ENCODE results near the gene ACTR1B. TPM values are rescaled to one million over a fixed set of nuclear protein-coding genes. Genes with fewer than 3 reads are reported as not detected.
A peak's percentile ranks its signal among the peaks of the same experiment; 100 is the strongest.

The ACTR1B gene
- total RNA-seq, 1 donor from 2014 or later: 42.9 TPM

GRCh38 chr2:97699765-97700444, 36.1 kb upstream of the ACTR1B start:
- no peak overlapping the region for H3K9ac ChIP-seq

GRCh38 chr2:97698530-97698929, 34.7 kb upstream of the ACTR1B start:
- Histone ChIP-seq H3K79me2 (ENCODE audit: low read depth) (no peaks in the 10 kb centered on the region), H3K4me2 (no peak overlapping the region), H2AFZ (replicated peaks) (no peak overlapping the region), H3K36me3 (no peaks in the 10 kb centered on the region), H3K27ac (no peak overlapping the region), H3K9ac (no peak overlapping the region), H3K4me3 (no peak overlapping the region), H3K9me3 (ENCODE audit: low read depth) (no peaks in the 10 kb centered on the region), H4K20me1 (ENCODE audit: low read depth) (no peaks in the 10 kb centered on the region), H3K27me3 (no peaks in the 10 kb centered on the region), H3F3A (ENCODE audit: low read depth) (no peaks in the 10 kb centered on the region), H3K4me1 (no peaks in the 10 kb centered on the region)
- Mint-ChIP-seq H3K4me3 (no peak overlapping the region), H3K9me3 (no peaks in the 10 kb centered on the region), H3K27ac (no peak overlapping the region), H3K27me3 (ENCODE audit: insufficient read depth, low read depth) (no peaks in the 10 kb centered on the region), H3K36me3 (no peaks in the 10 kb centered on the region), H3K4me1 (peaks cover 27% of the 10 kb centered on the region)
- TF ChIP-seq CTCF (IDR thresholded peaks at IDR 0.05): no peak
- no peak for TF ChIP-seq EZH2 (IDR thresholded peaks at IDR 0.05)
- TF ChIP-seq EZH2phosphoT487 (IDR thresholded peaks at IDR 0.05): no peak
- DNase-seq (ENCODE audit: low spot score): no peak

More at GRCh38 chr2:97699765-97700444, 36.1 kb upstream of the ACTR1B start:
- H3K36me3 Mint-ChIP-seq: no peaks in the 10 kb centered on the region
- no peaks in the 10 kb centered on the region for H3K9me3 Mint-ChIP-seq
- no peaks in the 10 kb centered on the region for H3K27me3 ChIP-seq
- no peak overlapping the region for H3K4me3 ChIP-seq
- H3K79me2 ChIP-seq (ENCODE audit: low read depth): no peaks in the 10 kb centered on the region
- H4K20me1 ChIP-seq (ENCODE audit: low read depth): no peaks in the 10 kb centered on the region
- no peaks in the 10 kb centered on the region for H3K27me3 Mint-ChIP-seq (ENCODE audit: insufficient read depth, low read depth)
- no peaks in the 10 kb centered on the region for H3K36me3 ChIP-seq
- TF ChIP-seq EZH2phosphoT487 (IDR thresholded peaks at IDR 0.05): no peak
- TF ChIP-seq CTCF (IDR thresholded peaks at IDR 0.05): peak; percentile 66
- TF ChIP-seq EZH2 (IDR thresholded peaks at IDR 0.05): no peak
- peak overlapping the region; percentile 92 for H2AFZ ChIP-seq (replicated peaks)
- no peak overlapping the region for H3K4me2 ChIP-seq
- H3K4me1 Mint-ChIP-seq: peaks cover 27% of the 10 kb centered on the region
- H3F3A ChIP-seq (ENCODE audit: low read depth): no peaks in the 10 kb centered on the region
- H3K27ac Mint-ChIP-seq: peak overlapping the region; percentile 85
- no peaks in the 10 kb centered on the region for H3K4me1 ChIP-seq
- H3K9me3 ChIP-seq (ENCODE audit: low read depth): no peaks in the 10 kb centered on the region
- no peak overlapping the region for H3K27ac ChIP-seq
- DNase-seq (ENCODE audit: low spot score): peak; percentile 79
- H3K4me3 Mint-ChIP-seq: no peak overlapping the region

- Histone ChIP-seq H3K4me3 (no peak overlapping the region), H3K36me3 (no peaks in the 10 kb centered on the region), H3K9ac (no peak overlapping the region), H4K20me1 (ENCODE audit: low read depth) (no peaks in the 10 kb centered on the region), H3K4me1 (no peaks in the 10 kb centered on the region), H3K4me2 (no peak overlapping the region), H3K27me3 (no peaks in the 10 kb centered on the region), H3K79me2 (ENCODE audit: low read depth) (no peaks in the 10 kb centered on the region), H2AFZ (replicated peaks) (peak overlapping the region; percentile 55), H3F3A (ENCODE audit: low read depth) (no peaks in the 10 kb centered on the region), H3K27ac (no peak overlapping the region), H3K9me3 (ENCODE audit: low read depth) (no peaks in the 10 kb centered on the region)
- peak overlapping the region; percentile 72 for H3K27ac Mint-ChIP-seq
- no peaks in the 10 kb centered on the region for H3K9me3 Mint-ChIP-seq
- DNase-seq (ENCODE audit: low spot score): peak; percentile 90
- TF ChIP-seq CTCF (IDR thresholded peaks at IDR 0.05) (peak; percentile 94), EZH2phosphoT487 (IDR thresholded peaks at IDR 0.05) (no peak)
- no peaks in the 10 kb centered on the region for H3K27me3 Mint-ChIP-seq (ENCODE audit: insufficient read depth, low read depth)
- H3K4me3 Mint-ChIP-seq: no peak overlapping the region
- H3K36me3 Mint-ChIP-seq: no peaks in the 10 kb centered on the region
- peaks cover 21% of the 10 kb centered on the region for H3K4me1 Mint-ChIP-seq
Observed at GRCh38 chr2:97697252-97698235, 33.7 kb upstream of the ACTR1B start.

Measured in neural progenitor cell (in vitro differentiated cells).